ENCODE measurements around the gene MARVELD3. TPM values are rescaled to one million over a fixed set of nuclear protein-coding genes. Genes with fewer than 3 reads are reported as not detected.

Gene MARVELD3
- total RNA-seq, 1 experiment from 2014 or later = 27.0 TPM

DNA sequence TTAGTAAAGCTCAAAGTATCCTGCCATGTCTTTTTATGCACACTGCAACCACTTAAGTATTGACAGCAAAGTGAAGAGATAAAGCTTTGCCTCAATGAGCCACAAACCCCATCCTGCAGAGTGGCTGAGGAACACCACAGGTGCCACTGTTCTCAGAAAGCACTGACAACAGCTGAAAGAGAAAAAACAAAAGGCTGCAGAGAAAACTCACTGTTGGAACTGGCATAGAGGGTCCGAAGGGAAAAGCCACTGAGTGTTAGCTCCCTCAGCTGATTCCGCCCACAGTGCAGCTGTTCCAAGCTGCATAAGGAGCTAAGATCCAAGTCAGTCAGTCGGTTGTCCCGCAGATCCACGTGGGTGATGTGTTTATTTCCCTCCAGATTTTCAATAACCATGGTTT, 50.3 kb downstream of the MARVELD3 start:
- Mint-ChIP-seq H3K36me3 (ENCODE audit: insufficient read depth in 1 of 3, low read depth in 3 of 3) (peaks cover 15 to 79% (median 45%) of the 10 kb centered on the region in 3 experiments), H3K27ac (0 out of 7 replicates have a peak overlapping the region, but pooled peaks of 1 of the 3 experiments have one; percentile 70), H3K27me3 (ENCODE audit: low read depth) (no peaks in the 10 kb centered on the region), H3K9me3 (no peaks in the 10 kb centered on the region), H3K4me1 (no peaks in the 10 kb centered on the region), H3K4me3 (no peak overlapping the region)
- no CpG with 5 or more reads among the region's 5 CpGs for WGBS (ENCODE audit: extremely low coverage, insufficient read length, low lambda C conversion rate)
- H3K14ac ChIP-seq (ENCODE audit: insufficient read depth, low read length) = no peak overlapping the region
- DNase-seq = no peak
- H2BK5ac ChIP-seq (ENCODE audit: insufficient read length, low read length) = no peak overlapping the region
- no peaks in the 10 kb centered on the region for H3K23me2 ChIP-seq (ENCODE audit: insufficient read length, low read depth, low read length, poor library complexity, severe bottlenecking)
- no peak overlapping the region for H3K9ac ChIP-seq (ENCODE audit: extremely low read depth, insufficient read length, low read length)
- H3K4me2 ChIP-seq (ENCODE audit: insufficient read depth, insufficient read length, low read length) = no peak overlapping the region
- no peak overlapping the region for H3K27ac ChIP-seq (ENCODE audit: insufficient read length, low read depth, low read length)
- no peak overlapping the region for H2BK20ac ChIP-seq (ENCODE audit: low read depth, low read length, poor library complexity, severe bottlenecking)
- no peak overlapping the region for H4K5ac ChIP-seq (ENCODE audit: insufficient read length, low read depth, low read length)
- H3K79me1 ChIP-seq (ENCODE audit: insufficient read depth, low read depth, low read length, poor library complexity, severe bottlenecking) = no peaks in the 10 kb centered on the region
- H3K4me1 ChIP-seq (ENCODE audit: insufficient read depth, low read length) = no peaks in the 10 kb centered on the region
- no peaks in the 10 kb centered on the region for H3K9me3 ChIP-seq (ENCODE audit: control insufficient read depth, low read depth, low read length)
- no peak overlapping the region for H3T11ph ChIP-seq (ENCODE audit: low read length)
- no peak overlapping the region for H3K23ac ChIP-seq (ENCODE audit: insufficient read length, low read depth, low read length)
- no peak overlapping the region for H4K8ac ChIP-seq (replicated peaks; ENCODE audit: insufficient read length, low read depth, low read length)
- H3K4ac ChIP-seq (ENCODE audit: low read depth, low read length) = no peak overlapping the region
- no peaks in the 10 kb centered on the region for H4K20me1 ChIP-seq (ENCODE audit: control insufficient read depth, insufficient read depth, insufficient read length)
- no peaks in the 10 kb centered on the region for H3K79me2 ChIP-seq (ENCODE audit: insufficient read depth, low read length)
- H4K91ac ChIP-seq (ENCODE audit: insufficient read length, low read depth, low read length) = no peak overlapping the region
- no peak overlapping the region for H3K56ac ChIP-seq (ENCODE audit: insufficient read length, low read depth, low read length)
- H2BK15ac ChIP-seq (ENCODE audit: low read depth, low read length) = no peak overlapping the region
- no peak overlapping the region for H2BK120ac ChIP-seq (ENCODE audit: low read depth, low read length, poor library complexity, severe bottlenecking)
- no peaks in the 10 kb centered on the region for H3K27me3 ChIP-seq (ENCODE audit: insufficient read depth, low read length)
- H2AFZ ChIP-seq (ENCODE audit: low read length) = no peak overlapping the region
- H2BK12ac ChIP-seq (ENCODE audit: insufficient read length, low read depth, low read length) = no peak overlapping the region
- no peak overlapping the region for H2AK5ac ChIP-seq (ENCODE audit: insufficient read length, low read length)
- TF ChIP-seq, protein P1, sequence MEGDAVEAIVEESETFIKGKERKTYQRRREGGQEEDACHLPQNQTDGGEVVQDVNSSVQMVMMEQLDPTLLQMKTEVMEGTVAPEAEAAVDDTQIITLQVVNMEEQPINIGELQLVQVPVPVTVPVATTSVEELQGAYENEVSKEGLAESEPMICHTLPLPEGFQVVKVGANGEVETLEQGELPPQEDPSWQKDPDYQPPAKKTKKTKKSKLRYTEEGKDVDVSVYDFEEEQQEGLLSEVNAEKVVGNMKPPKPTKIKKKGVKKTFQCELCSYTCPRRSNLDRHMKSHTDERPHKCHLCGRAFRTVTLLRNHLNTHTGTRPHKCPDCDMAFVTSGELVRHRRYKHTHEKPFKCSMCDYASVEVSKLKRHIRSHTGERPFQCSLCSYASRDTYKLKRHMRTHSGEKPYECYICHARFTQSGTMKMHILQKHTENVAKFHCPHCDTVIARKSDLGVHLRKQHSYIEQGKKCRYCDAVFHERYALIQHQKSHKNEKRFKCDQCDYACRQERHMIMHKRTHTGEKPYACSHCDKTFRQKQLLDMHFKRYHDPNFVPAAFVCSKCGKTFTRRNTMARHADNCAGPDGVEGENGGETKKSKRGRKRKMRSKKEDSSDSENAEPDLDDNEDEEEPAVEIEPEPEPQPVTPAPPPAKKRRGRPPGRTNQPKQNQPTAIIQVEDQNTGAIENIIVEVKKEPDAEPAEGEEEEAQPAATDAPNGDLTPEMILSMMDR (conservative IDR thresholded peaks at IDR 0.05) = no peak
- H3K18ac ChIP-seq (ENCODE audit: insufficient read length, low read depth, low read length) = no peak overlapping the region

Measured in H9 (cell line).